ENCODE data around the gene REXO2. TPM values are rescaled to one million over a fixed set of nuclear protein-coding genes. Genes with fewer than 3 reads are reported as not detected.

Gene REXO2
- total RNA-seq, 1 experiment from 2014 or later = 116 TPM

DNA sequence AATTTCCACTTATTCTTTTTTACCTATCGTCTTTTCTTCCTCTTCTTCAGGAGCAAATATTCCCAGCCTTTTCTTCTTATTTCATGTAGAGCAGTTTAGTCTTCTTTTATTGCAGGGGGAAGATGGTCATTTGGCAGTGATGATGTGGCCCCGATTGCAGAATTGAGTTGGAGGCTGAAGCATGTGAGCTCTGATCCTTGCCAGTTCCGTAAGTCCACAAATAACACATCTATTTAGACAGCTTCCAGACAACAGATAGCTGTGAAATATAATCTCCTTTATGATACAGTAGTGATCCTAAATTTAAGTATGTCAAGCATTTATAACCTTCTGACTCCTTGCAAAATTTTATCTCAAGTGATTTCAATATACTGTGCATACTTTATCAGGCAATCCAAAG is 27.5 kb downstream of the REXO2 start:
- Histone ChIP-seq H3K4me3 (ENCODE audit: insufficient read depth, low read depth, low read length) (no peak overlapping the region), H3K36me3 (replicated peaks; ENCODE audit: control insufficient read depth, insufficient read depth, low read length) (no peaks in the 10 kb centered on the region), H3K27me3 (ENCODE audit: control insufficient read depth, insufficient read depth, low read length) (no peaks in the 10 kb centered on the region)
- DNase-seq = no peak

DNA sequence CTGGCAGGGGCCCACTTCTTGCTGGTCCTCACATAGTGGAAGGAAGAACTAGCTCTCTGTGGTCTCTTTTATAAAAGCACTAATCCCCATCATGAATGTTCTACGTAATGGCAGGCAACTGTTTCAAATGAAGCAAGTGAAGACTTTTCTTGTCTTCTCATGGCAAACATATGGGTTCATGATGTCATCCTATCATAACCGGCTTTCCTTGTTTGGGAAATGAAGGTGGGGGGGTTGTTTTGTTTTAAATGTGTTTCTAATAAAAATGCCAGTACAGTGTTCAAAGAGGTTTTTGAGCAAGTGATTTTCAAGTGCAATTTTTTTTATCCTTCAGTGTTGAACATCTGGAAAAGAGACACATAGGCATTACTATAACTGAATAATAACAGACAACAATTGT is 33.4 kb downstream of the REXO2 start:
- Histone ChIP-seq H3K4me3 (ENCODE audit: insufficient read depth, low read depth, low read length) (no peak overlapping the region), H3K27me3 (ENCODE audit: control insufficient read depth, insufficient read depth, low read length) (no peaks in the 10 kb centered on the region), H3K36me3 (replicated peaks; ENCODE audit: control insufficient read depth, insufficient read depth, low read length) (no peaks in the 10 kb centered on the region)
- DNase-seq = no peak

DNA sequence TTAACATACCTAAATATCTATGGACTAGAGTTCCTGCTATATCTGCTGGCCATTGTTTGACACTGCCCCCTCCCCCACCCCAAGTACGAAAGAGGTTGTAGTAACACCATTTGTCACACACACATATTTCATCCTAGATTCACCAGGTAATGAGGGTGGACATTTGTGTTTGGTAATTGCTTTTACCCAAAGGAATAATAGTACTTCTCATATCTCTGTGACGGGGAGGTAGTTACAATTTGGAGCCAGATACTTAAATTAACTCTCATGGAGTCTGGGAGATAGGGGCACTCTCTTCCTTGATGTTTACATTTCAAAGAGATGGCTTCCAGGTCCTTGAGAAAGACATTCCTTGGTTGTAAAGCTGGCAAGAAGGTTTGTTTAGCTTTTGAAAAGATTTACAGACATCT is 38.7 kb downstream of the REXO2 start:
- Histone ChIP-seq H3K36me3 (replicated peaks; ENCODE audit: control insufficient read depth, insufficient read depth, low read length) (no peaks in the 10 kb centered on the region), H3K27me3 (ENCODE audit: control insufficient read depth, insufficient read depth, low read length) (no peaks in the 10 kb centered on the region), H3K4me3 (ENCODE audit: insufficient read depth, low read depth, low read length) (no peak overlapping the region)
- DNase-seq = peak; percentile 10

DNA sequence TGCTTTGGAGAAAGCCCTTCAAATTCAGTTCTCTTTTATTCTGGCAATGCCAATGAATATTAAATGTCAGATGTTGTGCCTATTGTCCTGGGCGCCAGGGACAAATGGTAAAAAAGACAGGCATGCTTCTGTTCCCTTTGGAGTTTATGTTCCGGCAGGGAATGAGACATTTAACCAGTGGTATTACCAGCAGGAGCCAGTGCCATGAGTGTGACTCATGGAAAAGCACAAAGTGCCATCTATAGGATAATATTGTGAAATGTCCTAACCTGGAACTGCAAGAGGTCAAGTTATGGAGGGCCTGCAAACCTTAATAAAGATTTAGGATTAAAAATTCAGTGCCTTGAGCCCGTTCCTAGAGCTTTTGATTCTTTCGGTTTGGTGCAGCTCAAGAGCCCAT is 39.5 kb downstream of the REXO2 start:
- H3K4me3 ChIP-seq (ENCODE audit: insufficient read depth, low read depth, low read length) = no peak overlapping the region
- no peaks in the 10 kb centered on the region for H3K36me3 ChIP-seq (replicated peaks; ENCODE audit: control insufficient read depth, insufficient read depth, low read length)
- no peak for DNase-seq
- no peaks in the 10 kb centered on the region for H3K27me3 ChIP-seq (ENCODE audit: control insufficient read depth, insufficient read depth, low read length)

DNA sequence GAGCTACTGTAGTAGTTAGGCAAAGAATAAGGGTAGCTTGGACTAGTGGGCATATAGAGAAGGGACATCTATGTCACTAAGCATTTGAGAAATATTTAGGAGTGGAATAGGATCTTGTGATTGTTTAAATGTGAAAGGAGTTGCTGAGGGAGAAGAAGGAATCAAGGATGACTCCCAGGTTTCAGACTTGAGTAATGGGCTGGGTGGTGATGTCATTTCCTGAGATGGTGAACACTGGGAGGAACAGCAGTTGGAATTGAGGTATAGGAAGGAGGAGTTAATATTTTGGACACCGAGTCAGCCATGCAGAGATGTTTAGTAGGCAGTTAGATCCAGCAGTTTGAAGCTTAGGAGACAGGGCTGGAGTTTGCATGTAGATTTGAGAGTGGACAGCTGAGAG is 40.1 kb downstream of the REXO2 start:
- Histone ChIP-seq H3K4me3 (ENCODE audit: insufficient read depth, low read depth, low read length) (no peak overlapping the region), H3K27me3 (ENCODE audit: control insufficient read depth, insufficient read depth, low read length) (no peaks in the 10 kb centered on the region), H3K36me3 (replicated peaks; ENCODE audit: control insufficient read depth, insufficient read depth, low read length) (no peaks in the 10 kb centered on the region)
- no peak for DNase-seq

DNA sequence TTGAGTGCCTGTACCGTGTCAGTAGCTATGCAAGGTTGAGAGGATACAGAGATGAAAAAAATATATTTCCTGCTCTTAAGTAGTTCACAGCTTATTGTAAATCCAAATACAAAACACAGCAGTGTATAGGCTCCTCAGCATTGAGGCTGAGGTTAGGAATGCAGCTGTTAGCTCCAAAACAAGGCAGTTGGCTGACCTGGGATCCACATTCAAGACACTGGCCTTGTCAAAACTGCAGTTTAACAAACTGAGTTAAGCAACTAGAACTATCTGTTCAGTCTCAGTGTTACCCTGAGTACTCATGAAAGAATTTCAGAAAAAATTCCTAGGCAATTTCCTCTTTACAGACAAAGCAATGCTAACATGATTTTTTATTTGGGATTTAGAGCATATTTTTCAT is 42.8 kb downstream of the REXO2 start:
- Histone ChIP-seq H3K36me3 (replicated peaks; ENCODE audit: control insufficient read depth, insufficient read depth, low read length) (no peaks in the 10 kb centered on the region), H3K27me3 (ENCODE audit: control insufficient read depth, insufficient read depth, low read length) (no peaks in the 10 kb centered on the region), H3K4me3 (ENCODE audit: insufficient read depth, low read depth, low read length) (no peak overlapping the region)
- peak; percentile 7 for DNase-seq

DNA sequence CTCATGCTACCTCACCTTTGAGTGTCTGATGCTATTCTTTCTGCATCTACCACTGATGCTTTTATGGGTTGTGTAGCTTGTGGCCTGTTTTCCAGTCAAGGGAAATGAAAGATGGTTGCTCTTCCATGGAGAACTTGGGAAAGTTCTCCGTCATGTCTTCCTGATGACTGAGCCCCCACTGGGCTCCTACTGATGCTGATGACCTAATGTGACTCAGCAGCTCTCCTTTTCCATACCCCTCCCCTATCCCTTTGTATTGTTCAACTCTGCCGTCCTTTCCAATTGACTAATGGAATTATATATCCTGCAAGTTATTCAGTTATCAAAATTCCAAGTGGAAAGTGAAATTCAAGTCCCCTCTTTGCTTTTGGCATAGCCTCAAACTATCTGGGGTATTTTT is 44.7 kb downstream of the REXO2 start:
- no peaks in the 10 kb centered on the region for H3K27me3 ChIP-seq (ENCODE audit: control insufficient read depth, insufficient read depth, low read length)
- DNase-seq = no peak
- no peak overlapping the region for H3K4me3 ChIP-seq (ENCODE audit: insufficient read depth, low read depth, low read length)
- H3K36me3 ChIP-seq (replicated peaks; ENCODE audit: control insufficient read depth, insufficient read depth, low read length) = no peaks in the 10 kb centered on the region

DNA sequence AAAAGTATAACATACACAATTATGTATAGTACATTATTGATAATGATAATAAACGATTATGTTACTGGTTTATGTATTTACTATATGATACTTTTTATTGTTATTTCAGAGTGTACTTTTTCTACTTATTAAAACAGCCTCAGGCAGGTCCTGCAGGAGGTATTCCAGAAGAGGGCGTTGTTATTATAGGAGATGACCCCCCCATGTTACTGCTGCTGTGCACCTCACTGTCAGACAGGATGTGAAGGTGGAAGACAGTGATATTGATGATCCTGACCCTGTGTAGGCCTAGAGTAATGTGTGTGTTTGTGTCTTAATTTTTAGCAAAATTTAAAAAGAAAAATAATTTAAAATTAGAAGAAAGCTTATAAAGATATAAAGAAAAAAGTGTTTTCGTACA is 57.6 kb downstream of the REXO2 start:
- Histone ChIP-seq H3K27me3 (ENCODE audit: control insufficient read depth, insufficient read depth, low read length) (no peaks in the 10 kb centered on the region), H3K4me3 (ENCODE audit: insufficient read depth, low read depth, low read length) (no peak overlapping the region), H3K36me3 (replicated peaks; ENCODE audit: control insufficient read depth, insufficient read depth, low read length) (no peaks in the 10 kb centered on the region)
- DNase-seq = no peak

DNA sequence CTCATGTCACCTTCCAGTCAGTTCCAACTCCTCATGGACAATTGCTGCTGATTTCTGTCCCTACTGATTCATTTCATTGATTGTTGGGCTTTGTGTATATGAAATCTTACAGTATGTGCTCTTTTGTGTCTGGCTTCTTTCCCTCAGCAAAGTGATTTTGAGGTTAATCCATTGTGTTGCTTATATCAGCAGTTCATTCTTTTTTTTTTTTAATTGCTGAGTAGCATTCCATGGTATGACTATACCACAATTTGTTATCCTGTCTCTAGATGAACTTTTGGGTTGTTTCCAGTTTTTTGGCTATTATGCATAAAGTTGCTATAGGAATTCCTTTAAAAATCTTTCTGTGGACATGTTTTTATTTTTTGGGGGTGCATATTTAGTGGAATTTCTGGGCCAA is 60.5 kb downstream of the REXO2 start:
- H3K27me3 ChIP-seq (ENCODE audit: control insufficient read depth, insufficient read depth, low read length) = no peaks in the 10 kb centered on the region
- DNase-seq = no peak
- no peak overlapping the region for H3K4me3 ChIP-seq (ENCODE audit: insufficient read depth, low read depth, low read length)
- H3K36me3 ChIP-seq (replicated peaks; ENCODE audit: control insufficient read depth, insufficient read depth, low read length) = no peaks in the 10 kb centered on the region

Other genes starting within 250 kb of the REXO2 start
- gene NNMT, start 143.1 kb upstream of the REXO2 start, total RNA-seq (2014; rRNA removed; shearing (Covaris generic)) = not detected in 2 replicates
- 5.8 and 11.1 TPM in 2 replicates for gene C11orf71, start 39.0 kb upstream of the REXO2 start, total RNA-seq (2014; rRNA removed; shearing (Covaris generic))
- 30.0 and 43.3 TPM in 2 replicates for gene RBM7, start 38.8 kb upstream of the REXO2 start, total RNA-seq (2014; rRNA removed; shearing (Covaris generic))
- not detected in 2 replicates for gene NXPE1, start 120.4 kb downstream of the REXO2 start, total RNA-seq (2014; rRNA removed; shearing (Covaris generic))
- gene NXPE4, start 156.3 kb downstream of the REXO2 start, total RNA-seq (2014; rRNA removed; shearing (Covaris generic)) = not detected in 2 replicates
- not detected in 2 replicates for gene NXPE2, start 239.1 kb downstream of the REXO2 start, total RNA-seq (2014; rRNA removed; shearing (Covaris generic))